Right forelimb (tissue), 1 donor: ENCODE results near the gene MED13L.
A peak's percentile ranks its signal among the peaks of the same experiment; 100 is the strongest.

ENCODE experiments used
- DNase-seq: peaks from one replicate; pipeline ENCODE4 v3.0.0-alpha.2; 2018

The MED13L gene

DNA sequence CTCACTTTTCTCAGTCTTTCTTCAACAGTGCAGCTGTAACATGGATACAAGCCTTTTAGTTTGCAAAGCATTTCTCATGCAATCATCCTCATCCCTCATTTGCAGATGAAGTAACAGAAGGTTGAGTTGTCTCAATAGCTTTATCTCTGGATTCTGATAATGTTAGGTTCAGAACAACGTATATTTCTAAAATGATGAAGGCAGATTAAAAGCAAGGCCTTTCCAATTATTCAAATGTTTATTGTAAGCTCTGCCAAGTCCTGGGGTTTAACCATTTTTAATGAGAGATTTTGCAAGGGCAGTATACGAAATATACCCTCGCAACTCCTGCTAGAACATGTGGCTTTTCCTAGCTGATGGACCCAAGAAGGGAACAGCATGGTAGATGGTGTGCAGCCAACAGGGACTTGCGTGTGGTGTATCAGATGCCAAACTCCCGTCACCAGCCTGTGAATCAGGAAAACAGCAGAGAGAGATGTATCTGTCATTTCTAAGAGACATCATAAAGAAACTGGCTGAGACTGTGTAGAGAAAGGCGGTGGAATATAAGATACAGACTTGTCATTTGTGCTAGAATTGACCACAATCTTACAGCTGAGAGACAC is 319.7 kb downstream of the MED13L start:
- no peak for DNase-seq

DNA sequence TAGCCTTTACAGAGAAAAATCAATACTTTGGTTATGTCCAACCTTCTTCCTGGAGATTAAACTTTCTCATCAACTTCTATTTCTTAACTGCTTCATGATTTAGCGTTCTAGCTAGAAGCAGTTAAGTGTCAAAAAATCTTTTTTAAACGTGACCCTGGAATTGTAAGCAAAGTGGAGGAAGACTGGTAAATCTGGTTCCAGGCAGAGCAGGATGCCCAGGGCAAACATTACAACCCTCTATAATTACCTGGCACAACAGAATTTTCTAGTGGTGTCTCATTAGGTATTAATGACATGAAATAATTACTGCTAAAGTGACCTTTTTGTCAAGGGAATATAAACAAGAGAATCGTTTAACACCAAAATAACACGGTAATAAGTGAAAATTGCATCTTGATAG is 320.8 kb downstream of the MED13L start:
- DNase-seq, result no peak

DNA sequence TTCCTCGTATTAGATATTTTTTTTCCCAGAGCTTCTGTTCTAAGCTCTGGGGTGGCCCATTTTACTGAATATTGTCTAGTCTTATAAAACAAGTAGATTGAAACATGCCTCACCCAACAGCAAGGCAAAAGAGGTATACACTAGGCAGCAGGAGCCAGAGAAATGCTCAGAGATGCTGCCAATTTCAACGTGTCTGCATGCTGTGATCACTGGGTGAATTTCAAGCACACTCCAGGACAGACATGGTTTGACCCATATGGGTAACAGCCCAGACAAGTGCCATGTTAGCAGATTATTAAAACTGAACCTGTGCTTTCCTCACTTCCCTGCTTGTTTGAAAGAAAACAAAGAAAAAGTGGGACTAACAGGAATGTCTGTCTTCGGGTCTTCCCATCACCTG is 321.3 kb downstream of the MED13L start:
- DNase-seq, result no peak

DNA sequence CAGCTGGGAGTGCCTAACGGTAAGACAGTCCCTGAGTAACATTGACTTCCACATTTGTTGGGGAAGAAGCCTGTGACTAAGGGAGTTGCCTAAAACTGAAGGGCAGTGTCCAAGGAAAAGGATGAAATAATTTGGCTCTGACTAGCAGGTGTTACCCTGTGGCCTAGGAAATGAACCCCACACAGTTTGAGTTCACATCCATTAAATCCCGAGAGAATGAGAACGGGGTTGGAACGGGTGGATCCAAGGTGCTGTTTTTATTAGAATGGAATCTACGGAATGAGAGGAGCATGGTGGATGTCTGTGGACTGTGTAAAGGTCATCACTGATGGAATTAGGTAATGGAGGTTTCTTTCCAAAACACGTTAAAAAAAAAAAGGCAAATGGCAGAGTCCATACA is 324.0 kb downstream of the MED13L start:
- no peak for DNase-seq

DNA sequence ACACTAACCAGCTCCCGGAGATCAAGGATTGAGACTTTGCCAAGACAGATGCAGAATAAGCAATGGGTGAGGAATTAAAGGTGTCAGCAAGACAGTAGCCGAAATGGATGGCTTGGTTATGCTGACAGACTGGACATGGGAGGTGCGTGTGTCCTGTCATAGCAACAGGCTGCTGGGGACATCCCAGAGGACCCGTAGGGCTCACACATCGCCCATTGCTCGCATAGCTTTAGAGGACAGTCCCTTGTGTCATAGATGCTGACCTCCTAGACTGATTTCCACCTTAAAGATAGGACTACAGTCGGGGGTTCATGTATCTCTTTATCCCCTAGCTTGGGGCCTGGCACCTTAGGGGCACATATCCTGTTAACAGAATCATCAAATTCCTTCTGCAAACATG is 324.5 kb downstream of the MED13L start:
- no peak for DNase-seq

DNA sequence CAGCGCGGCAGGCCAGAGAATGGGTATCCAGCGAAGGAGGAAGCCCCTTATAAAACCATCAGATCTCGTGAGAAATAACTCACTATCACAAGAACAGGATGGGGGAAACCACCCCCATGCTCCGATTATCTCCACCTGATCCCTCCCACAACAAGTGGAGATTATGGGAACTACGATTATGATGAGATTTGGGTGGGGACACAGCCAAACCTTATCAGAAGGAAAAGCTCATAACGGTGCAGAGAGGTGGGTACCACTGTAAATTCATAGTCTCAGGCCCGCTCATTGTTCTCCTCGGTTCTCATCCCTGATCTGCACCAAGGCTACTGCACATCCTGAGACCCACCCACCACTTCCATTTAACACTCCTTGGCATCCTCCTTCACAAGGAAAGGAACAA is 326.5 kb downstream of the MED13L start:
- DNase-seq, result no peak

DNA sequence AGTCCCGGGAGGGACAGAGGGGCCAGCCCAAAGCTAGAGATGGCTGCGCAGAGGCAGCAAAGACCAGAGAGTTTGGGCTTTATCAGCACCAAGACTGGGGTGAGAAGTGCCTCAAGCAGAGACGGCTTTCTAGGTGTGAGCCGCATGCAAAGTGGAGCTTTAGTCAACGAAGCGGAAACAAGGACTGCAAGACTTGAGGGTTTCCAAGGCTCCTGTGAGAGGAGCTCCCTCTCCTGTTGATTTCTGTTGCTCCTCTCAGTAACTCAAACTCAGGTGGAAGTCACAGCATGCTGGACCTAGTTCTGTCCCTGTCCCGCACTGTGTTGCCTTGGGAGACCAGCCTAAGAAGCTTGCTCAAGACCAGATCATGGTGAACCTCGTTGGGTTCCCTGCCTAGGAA is 327.8 kb downstream of the MED13L start:
- DNase-seq, result no peak

DNA sequence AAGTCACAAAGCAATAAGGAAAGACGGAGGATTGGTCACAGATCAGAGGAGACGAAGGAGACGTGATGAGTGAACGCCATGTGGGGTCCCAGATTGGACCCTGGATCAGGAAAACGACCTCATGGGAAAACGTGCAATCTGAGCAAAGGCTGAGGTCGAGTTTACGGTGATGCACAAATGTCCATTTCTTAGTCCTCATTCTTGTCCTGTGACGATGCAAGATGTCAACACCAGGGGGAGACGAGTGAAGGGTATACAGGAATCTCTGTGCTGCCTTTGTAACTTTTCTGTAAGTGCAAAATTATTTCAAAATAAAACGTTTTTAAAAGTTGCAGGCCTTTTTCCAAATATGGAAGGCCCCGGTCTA is 329.8 kb downstream of the MED13L start:
- no peak for DNase-seq

DNA sequence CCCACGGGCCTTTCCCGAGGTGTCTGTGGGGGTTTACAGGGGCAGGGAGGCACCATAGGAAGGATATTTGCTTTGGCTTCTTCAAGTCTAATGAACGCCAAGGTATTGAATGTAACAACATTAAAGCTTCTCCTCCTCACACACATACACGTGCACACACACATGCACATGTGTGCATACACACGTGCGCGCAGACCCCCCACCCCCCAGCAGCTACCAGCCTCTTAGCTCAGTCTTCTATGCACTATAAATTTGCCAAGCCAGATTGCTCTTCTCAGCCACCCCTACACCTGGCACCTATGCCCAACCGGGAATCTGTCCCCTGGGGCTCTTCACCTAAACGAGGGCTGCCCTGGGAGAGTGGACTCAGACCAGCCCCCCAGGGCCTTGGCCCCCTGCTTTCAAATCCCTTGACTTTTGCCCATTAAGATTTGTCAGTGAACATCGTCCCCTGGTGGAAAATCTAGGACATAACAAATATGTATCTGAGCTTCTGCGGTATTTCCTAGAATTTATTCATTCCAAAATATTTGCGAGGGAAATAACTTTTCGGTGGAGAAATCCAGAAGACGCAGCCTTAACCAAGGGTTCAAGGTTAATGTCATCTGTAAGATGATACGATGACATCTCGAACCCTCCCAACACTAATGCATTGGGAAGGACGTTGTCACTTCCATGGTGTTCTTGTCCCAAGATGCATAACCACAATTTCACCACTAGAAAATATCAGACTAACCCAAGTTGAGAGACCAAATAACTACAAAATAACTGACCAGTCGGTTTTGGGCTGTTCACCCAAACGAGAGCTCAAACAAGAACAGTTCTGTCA is 330.4 kb downstream of the MED13L start:
- DNase-seq, result no peak

DNA sequence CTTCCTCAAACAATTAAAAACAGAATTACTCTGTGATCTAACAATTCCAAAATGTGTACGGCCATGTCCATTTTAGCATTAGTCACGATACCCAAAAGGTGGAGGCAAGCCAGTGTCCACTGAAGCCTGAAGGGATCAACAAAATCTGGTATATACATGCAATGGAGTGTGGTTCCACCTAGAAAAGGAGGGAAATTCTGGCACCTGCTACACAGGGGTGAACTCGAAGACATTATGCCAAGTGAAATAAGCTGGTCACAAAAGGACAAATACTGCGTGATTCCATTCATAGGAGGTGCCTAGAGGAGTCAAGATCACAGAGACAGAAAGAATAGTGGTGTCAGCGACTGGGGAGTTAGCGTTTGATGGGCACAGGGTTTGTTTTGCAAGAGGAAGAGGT is 331.4 kb downstream of the MED13L start:
- DNase-seq, result no peak

DNA sequence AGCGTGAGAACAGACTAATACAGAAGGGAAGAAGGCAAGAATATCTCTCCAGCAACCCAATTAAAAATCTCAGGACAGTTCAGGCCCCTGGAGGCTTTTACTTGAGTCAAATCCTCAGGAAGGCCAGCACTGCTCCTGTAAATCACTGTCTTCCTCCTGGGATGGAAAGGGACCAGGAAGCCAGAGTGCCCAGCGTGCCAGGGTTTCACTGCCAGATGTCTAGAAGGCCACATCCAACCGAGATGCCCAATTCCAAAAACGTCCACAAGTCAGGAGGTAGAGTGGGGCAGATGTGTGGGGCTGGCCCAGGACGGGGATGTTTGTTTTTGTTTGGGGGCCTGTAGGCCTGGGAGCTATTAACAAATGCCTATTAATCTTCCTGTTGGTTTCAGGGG is 332.0 kb downstream of the MED13L start:
- no peak for DNase-seq

DNA sequence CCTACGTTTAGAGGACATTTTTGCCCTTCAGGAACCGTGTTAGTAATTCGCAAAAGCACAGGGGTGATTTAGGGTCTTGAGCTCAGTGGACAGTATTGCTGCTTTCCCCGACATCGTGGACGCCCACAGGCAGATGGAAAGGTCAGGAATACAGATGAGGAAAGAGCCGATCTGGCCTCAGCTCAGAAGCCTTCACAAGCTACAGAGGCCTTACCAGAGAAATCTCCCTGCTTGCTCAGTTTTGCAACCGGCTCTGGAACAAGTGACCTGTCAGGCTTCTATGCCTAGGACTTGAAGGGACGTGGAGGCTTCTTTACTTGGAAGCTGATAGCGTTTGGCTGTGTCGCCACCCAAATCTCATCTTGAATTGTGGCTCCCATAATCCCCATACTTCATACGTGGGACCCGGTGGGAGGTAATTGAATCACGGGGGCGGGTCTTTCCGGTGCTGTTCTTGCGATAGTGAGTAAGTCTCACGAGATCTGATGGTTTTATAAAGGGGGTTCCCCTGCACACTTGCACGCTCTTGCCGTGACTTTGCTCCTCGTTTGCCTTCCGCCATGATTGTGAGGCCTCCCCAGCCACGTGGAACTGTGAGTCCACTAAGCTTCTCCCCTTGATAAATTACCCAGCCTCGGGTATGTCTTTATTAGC is 332.5 kb downstream of the MED13L start:
- DNase-seq, result no peak

DNA sequence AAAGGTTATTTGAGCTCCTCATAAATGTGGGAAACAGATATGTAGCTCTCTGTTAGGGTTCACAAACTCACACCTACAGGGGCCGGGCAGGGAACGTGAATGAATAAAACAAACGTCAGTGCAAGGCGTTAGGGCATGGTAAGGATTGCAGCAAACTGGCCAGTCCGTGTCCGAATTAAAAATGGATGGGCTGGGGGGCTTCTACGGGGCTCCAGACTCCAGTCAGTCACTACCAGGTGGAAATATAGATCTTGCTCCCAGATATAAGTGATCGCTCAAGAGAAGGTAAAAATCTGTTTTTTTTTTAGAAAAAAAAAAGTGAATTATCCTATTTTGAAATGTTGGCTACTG is 333.1 kb downstream of the MED13L start:
- no peak for DNase-seq

DNA sequence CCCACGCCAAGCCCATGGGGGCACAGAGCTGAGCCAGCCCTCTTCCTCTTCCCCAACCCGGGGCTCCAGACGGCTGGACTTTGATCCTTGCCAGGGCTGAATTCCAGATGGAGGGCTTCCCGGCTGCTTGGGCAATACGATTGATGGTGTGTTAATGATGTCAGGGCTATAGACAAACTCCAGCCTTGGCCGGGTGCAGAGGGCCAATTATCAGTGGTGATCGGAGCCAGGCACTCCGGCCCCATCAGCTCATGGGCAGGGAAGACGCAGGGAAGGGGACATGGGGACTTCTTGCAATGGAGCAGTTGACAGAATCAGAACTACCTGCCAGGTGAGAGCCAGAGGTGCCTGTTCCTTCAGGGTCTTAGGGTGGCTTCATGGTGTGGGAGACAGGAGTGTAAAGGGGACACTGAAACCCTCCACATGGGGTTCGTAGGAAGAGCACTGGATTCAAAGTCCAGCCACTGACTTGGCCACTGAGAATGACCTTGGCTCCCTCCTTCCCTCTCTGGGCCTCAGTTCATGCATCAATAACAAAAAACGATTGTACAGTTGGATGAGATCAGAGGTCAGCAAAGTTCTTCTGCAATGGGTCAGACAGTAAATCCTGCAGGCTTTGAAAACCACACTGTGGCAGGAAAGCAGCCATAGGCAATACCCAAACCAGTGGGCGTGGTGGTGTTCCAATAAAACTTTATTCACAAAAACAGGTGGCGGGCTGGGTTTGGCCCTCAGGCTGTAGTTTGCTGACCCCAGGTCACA is 333.7 kb downstream of the MED13L start:
- peak; percentile 56 for DNase-seq

DNA sequence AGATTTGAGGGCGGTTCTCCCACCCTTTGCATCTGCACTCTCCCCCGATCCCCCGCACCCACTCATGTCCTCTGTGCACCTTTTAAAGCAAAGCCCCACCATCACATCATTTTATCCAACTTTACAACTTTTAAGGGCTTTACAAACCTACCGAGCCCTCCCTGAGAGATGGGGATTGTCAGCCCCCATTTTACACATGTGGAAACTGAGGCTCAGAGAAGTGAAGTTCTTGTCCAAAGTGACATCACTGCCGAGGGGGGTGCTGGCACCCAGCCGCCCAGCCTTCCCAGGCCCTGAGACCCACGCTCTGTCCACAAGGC is 334.2 kb downstream of the MED13L start:
- no peak for DNase-seq

DNA sequence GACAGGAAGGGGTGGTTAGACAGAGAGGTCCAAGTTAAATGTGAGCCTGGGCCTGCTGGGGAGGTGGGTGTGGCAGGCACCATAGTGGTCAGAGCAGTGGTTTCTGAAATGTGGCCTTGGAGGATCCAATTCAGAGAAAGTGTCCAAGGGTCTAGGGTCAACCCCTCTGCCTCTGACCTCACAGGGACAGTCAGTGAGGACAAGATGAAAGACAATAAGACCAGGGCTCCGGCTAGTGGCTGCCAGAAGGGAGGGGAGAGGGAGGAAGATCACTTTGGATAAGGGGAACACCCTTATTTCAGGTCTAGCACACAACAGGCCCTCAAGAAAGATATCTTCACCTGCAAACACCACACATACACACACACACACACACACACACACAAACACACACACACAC is 335.1 kb downstream of the MED13L start:
- no peak for DNase-seq

DNA sequence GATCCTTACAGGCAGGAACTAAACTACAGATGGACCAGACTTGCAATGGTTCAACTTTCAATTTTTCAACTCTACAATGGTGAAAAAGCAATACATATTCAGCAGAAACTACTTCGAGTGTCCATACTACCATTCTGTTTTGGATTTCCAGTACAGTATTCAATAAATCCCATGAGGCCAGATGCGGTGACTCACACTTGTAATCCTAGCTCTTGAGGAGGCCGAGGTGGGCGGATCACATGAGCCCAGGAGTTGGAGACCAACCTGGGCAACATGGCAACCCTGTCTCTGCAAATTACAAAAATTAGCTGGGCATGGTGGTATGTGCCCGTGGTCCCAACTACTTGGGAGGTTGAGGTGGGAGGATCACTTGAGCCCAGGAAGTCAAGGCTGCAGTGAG is 336.1 kb downstream of the MED13L start:
- no peak for DNase-seq

DNA sequence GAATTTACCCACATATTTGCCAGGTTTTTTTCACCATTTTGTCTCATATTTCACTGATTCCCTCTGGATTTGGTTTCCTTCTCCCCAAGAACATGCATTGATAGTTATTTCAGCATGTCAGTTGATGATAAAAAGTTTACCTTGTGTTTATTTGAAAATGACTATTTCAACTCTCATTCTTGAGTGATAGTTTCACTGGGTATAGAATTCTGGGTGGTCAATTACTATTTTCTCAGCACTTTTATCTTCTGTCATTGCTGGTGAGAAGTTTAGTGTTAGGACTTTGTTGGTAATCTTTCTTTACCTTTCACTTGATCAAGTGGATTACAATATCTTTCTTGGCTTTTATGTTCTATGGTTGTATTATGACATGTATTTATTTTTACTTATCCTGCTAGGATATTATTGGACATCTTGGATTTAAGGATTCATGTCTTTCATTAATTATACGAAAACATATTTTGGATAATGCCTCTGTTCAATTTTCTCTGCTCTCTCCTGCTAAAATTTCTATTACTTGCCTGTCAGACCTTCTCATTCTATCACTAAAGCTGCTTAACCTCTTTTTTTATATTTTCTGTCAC is 338.6 kb downstream of the MED13L start:
- no peak for DNase-seq

DNA sequence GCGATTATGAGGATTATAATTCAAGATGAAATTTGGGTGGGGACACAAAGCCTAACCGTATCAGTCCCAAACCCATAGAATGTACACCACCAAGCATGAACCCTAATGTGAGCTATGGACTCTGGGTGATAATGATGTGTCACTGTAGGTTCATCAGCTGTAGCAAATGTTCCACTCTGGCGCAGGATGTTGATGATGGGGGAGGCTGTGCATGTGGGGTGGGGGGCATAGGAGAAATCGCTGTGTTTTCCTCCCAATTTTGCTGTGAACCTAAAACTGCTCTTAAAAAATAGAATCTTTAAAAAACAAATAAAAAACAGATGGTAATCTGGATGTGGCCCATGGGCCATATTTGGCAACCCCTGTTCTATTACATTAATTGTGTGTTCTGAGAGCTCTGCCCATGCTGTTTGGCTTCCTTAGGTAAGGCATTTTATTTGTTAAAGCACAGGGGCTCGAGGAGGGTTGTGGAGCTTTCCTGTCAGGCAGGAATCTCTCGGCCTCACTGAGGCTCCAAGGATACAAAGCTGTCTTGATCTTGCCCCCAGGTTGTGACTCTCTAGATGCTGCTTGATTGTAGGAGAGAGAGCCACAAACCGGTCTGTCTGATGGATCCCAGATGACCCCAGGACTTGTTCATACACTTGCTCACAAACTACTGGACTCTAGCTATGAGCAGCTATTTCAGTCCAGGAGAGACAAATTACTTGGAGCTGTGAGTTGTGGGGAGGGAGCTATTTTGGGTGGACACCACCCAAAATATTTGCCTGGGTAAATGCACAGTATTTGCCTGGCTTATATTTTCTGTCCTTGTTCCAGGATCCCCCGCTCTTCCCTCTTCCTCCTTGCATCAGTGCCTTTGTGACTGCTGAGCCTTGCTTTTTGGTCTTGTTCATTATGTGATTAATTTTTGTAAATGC is 340.2 kb downstream of the MED13L start:
- DNase-seq, result no peak

DNA sequence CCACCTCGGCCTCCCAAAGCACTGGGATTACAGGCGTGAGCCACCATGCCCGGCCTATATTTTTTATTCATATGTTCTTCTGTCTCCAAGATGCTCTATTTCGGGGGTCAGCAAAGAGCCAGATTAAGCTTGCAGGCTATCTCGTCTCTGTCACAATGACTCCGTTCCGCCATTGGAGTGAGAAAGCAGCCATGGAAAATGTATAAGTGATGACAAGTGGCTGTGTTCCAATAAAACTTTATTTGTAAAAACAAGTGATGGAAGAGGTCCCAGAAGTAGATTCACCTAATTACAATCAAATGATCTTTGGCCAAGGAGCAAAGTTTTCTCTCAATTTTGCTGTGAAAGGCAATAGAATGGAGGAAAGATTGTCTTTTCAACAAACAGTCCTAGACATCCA is 342.6 kb downstream of the MED13L start:
- DNase-seq, result no peak

DNA sequence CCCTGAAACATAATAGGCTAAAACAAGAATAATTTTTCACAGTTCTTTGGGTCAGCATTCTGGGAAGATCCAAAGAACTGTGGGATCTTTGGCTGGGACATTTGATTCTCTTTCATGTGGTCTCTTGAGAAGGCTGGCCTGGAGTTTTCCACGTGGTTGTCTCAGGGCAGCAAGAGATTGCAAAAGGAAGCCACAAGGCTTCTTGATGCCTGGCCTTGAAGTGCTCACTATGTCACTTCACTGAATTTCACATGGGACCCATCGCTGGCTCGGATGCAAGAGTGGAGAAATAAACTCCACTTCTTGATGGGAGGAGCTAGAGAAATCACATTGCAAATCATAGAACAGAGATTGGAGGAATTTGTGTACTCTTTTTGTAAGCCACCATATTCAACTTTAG is 343.4 kb downstream of the MED13L start:
- DNase-seq, result no peak

DNA sequence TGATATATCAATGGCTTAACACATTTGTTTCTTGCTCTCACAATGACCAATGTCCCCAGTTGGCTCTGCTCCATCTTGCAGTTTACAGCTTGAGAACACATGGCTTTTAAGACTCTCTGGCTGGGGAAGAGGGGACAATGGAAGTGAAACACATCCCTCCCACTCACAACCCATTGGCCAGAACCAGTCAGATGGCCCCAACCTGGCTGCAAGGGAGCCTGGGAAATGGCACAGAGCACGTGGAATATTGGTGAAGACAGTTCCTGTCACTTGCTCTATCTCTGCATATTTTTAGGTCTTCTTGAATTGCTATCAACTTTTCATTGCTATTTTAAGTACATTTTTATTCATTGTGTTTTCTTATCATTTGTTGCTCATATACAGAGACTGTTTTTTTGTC is 345.4 kb downstream of the MED13L start:
- no peak for DNase-seq
